Calu3 (cell line): ENCODE measurements around the gene RELCH. TPM values are rescaled to one million over a fixed set of nuclear protein-coding genes. Genes with fewer than 3 reads are reported as not detected.

Experiments
- BruUV-seq: library from RNA; stranded (reverse); fragments of 400-500 nt; replicated peaks from 2 replicates; lab custom pipeline; 2021; lab: Mats Ljungman, UMichigan
- CTCF ChIA-PET: fragments of 300-600 bp; sonication (Branson Sonifier 250); formaldehyde crosslinking; loops from one replicate; lab custom pipeline; 2022; ENCODE audit warnings: antibody characterized with exemption; lab: Charles Lee
- DNase-seq: peaks from one replicate; pipeline ENCODE4 v3.0.0; 2022
- H3K27ac Mint-ChIP-seq: one replicate; pipeline ENCODE4 v1.8.0; 2022; ENCODE audit warnings: mixed read lengths; ENCODE audit not compliant: unreplicated experiment
- H3K27me3 Mint-ChIP-seq: one replicate; pipeline ENCODE4 v1.8.0; 2022; ENCODE audit warnings: mixed read lengths; ENCODE audit not compliant: unreplicated experiment
- H3K36me3 Mint-ChIP-seq: one replicate; pipeline ENCODE4 v1.8.0; 2022; ENCODE audit warnings: mild to moderate bottlenecking, moderate library complexity, mixed read lengths; ENCODE audit not compliant: insufficient read depth, unreplicated experiment
- H3K4me1 Mint-ChIP-seq: one replicate; pipeline ENCODE4 v1.8.0; 2022; ENCODE audit warnings: mild to moderate bottlenecking, low read depth, mixed read lengths; ENCODE audit not compliant: unreplicated experiment
- H3K4me3 Mint-ChIP-seq: one replicate; pipeline ENCODE4 v1.8.0; 2022; ENCODE audit warnings: mild to moderate bottlenecking, low read depth, moderate library complexity, mixed read lengths; ENCODE audit not compliant: unreplicated experiment
- H3K9me3 Mint-ChIP-seq: one replicate; pipeline ENCODE4 v1.8.0; 2022; ENCODE audit warnings: low read depth, mixed read lengths; ENCODE audit not compliant: unreplicated experiment
- CTCF ChIP-seq: fragments of 200-600 bp; IDR thresholded peaks from one replicate; pipeline ENCODE4 v1.8.0; 2022; ENCODE audit warnings: antibody characterized with exemption; ENCODE audit not compliant: unreplicated experiment
- intact Hi-C: fragments of 100-400 bp; cut with micrococcal nuclease; formaldehyde crosslinking; loops from one replicate; pipeline ENCODE4 v1.10.0; 2022; ENCODE audit not compliant: unreplicated experiment
- total RNA-seq: library from RNA; stranded (reverse); gene quantifications from 2 replicates; pipeline ENCODE4 v1.2.3, GENCODE V29; 2022

RELCH gene
- total RNA-seq, 1 experiment from 2014 or later: 54.5 TPM

DNA sequence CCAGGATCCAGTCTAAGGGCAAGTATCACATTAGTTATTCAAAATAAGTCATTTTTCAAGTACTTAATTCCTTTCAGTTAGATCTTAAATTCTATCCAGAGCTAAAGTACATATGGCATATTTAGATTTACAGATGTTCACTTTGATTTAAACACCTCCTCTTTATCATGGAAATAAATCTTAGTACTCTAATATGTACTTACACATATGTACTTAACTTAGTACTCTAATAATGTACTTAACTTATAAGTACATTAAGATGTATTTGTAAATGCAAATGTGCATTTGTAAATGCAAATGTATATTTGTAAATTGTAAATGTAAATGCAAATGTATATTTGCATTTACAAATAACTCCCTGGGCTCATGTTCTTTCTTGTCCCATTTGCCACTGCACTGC is 14.8 kb upstream of the RELCH start:
- intact Hi-C loops: no loop called here
- no peak overlapping the region for H3K27ac Mint-ChIP-seq
- H3K36me3 Mint-ChIP-seq: no peaks in the 10 kb centered on the region
- no peak for DNase-seq
- BruUV-seq: no TSS peak
- H3K4me3 Mint-ChIP-seq: no peak overlapping the region
- no peaks in the 10 kb centered on the region for H3K9me3 Mint-ChIP-seq
- CTCF ChIA-PET: no interaction called here
- H3K4me1 Mint-ChIP-seq: peaks cover 8% of the 10 kb centered on the region
- TF ChIP-seq CTCF: no peak
- H3K27me3 Mint-ChIP-seq: no peaks in the 10 kb centered on the region

- DNase-seq: no peak
- H3K27me3 Mint-ChIP-seq: no peaks in the 10 kb centered on the region
- intact Hi-C loops: no loop called here
- no peak overlapping the region for H3K27ac Mint-ChIP-seq
- CTCF ChIA-PET: no interaction called here
- H3K4me3 Mint-ChIP-seq: no peak overlapping the region
- H3K4me1 Mint-ChIP-seq: peaks cover 8% of the 10 kb centered on the region
- TF ChIP-seq CTCF: no peak
- H3K36me3 Mint-ChIP-seq: no peaks in the 10 kb centered on the region
- H3K9me3 Mint-ChIP-seq: no peaks in the 10 kb centered on the region
- no TSS peak for BruUV-seq
Observed at GRCh38 chr18:62175521-62175920, 11.5 kb upstream of the RELCH start.

DNA sequence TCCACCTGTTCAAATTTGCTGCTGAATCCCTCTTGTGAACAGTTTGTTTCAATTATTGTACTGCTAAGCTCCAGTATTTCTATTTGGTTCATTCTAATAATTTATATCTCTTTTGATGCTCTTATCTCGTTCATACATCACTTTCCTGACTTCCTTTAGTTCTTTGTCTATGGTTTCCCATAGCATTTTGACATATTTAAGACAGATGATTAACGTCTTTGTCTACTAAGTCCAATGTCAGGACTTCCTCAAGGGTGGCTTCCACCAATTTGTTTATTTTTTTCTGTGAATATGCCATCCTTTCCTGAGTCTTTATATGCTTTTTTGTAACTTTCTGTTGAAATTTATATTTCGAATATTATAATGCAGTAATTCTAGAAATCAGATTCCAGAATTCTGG is 9.8 kb upstream of the RELCH start:
- CTCF ChIA-PET: no interaction called here
- intact Hi-C loops: no loop called here
- no TSS peak for BruUV-seq
- Mint-ChIP-seq H3K27ac (no peak overlapping the region), H3K27me3 (no peaks in the 10 kb centered on the region), H3K4me3 (no peak overlapping the region), H3K9me3 (no peaks in the 10 kb centered on the region), H3K4me1 (peaks cover 19% of the 10 kb centered on the region), H3K36me3 (no peaks in the 10 kb centered on the region)
- no peak for DNase-seq
- no peak for TF ChIP-seq CTCF

DNA sequence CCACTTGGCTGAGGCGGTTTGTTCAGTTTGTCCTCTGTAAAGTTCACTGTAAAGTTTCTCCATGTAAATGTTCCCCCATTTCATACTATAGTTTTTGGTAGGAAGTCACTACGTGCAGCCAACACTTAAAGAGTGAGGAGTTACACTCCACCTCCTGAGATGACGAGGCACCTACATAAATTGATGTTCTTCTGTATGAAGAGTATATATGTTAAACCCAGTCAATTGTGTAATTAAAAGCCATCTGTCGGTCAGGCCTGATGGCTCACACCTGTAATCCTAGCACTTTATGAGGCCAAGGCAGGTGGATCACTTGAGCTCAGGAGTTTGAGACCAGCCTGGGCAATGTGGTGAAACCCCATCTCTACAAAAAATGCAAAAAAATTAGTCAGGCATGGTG is 7.8 kb upstream of the RELCH start:
- BruUV-seq: no TSS peak
- peaks cover 34% of the 10 kb centered on the region for H3K4me1 Mint-ChIP-seq
- CTCF ChIA-PET: interaction anchor here (0.6 kb wide), 1 partner anchor 327 kb away, joined by 3 read pairs; no protein-coding TSS in a partner anchor
- H3K27me3 Mint-ChIP-seq: no peaks in the 10 kb centered on the region
- no peak overlapping the region for H3K27ac Mint-ChIP-seq
- intact Hi-C loops: no loop called here
- H3K9me3 Mint-ChIP-seq: no peaks in the 10 kb centered on the region
- no peak for TF ChIP-seq CTCF
- H3K36me3 Mint-ChIP-seq: no peaks in the 10 kb centered on the region
- H3K4me3 Mint-ChIP-seq: no peak overlapping the region
- DNase-seq: no peak
